ENCODE results near the gene EXOC4.
A peak's percentile ranks its signal among the peaks of the same experiment; 100 is the strongest.

Gene EXOC4

GRCh38 chr7:134088199-134088598, 835.3 kb downstream of the EXOC4 start:
- H2AFZ ChIP-seq (ENCODE audit: low read length), result no peak overlapping the region
- H3F3A ChIP-seq (ENCODE audit: insufficient read depth, low read length), result no peaks in the 10 kb centered on the region
- H3K27ac ChIP-seq (ENCODE audit: low read depth, low read length, poor library complexity, severe bottlenecking), result no peak overlapping the region
- no peaks in the 10 kb centered on the region for H4K20me1 ChIP-seq (ENCODE audit: insufficient read depth, low read length)
- no peak overlapping the region for H3K9ac ChIP-seq (ENCODE audit: low read length)
- no peak for TF ChIP-seq EZH2 (IDR thresholded peaks at IDR 0.05; ENCODE audit: borderline replicate concordance, low read length)
- H3K79me2 ChIP-seq (ENCODE audit: insufficient read depth, low read length), result no peaks in the 10 kb centered on the region
- H3K9me3 ChIP-seq (ENCODE audit: low read length), result peaks cover 32% of the 10 kb centered on the region
- no peak overlapping the region for H3K4me2 ChIP-seq (ENCODE audit: low read length)
- no peaks in the 10 kb centered on the region for H3K36me3 ChIP-seq (ENCODE audit: insufficient read depth, low read length)
- H3K4me1 ChIP-seq (ENCODE audit: insufficient read depth, low read length, severe bottlenecking), result peaks cover 14% of the 10 kb centered on the region
- H3K4me3 ChIP-seq (ENCODE audit: low read depth, low read length, poor library complexity, severe bottlenecking), result no peak overlapping the region
- H3K27me3 ChIP-seq (ENCODE audit: insufficient read depth, low read length), result no peaks in the 10 kb centered on the region
- no peaks in the 10 kb centered on the region for H3K9me2 ChIP-seq (ENCODE audit: low read depth, low read length)

GRCh38 chr7:134089446-134089845, 836.6 kb downstream of the EXOC4 start:
- Histone ChIP-seq H3K4me2 (ENCODE audit: low read length) (no peak overlapping the region), H3K9me3 (ENCODE audit: low read length) (peaks cover 32% of the 10 kb centered on the region), H4K20me1 (ENCODE audit: insufficient read depth, low read length) (no peaks in the 10 kb centered on the region), H3K9ac (ENCODE audit: low read length) (no peak overlapping the region), H3K27ac (ENCODE audit: low read depth, low read length, poor library complexity, severe bottlenecking) (no peak overlapping the region), H3K4me3 (ENCODE audit: low read depth, low read length, poor library complexity, severe bottlenecking) (no peak overlapping the region), H3K36me3 (ENCODE audit: insufficient read depth, low read length) (no peaks in the 10 kb centered on the region), H3K79me2 (ENCODE audit: insufficient read depth, low read length) (no peaks in the 10 kb centered on the region), H2AFZ (ENCODE audit: low read length) (no peak overlapping the region), H3K4me1 (ENCODE audit: insufficient read depth, low read length, severe bottlenecking) (peaks cover 11% of the 10 kb centered on the region), H3F3A (ENCODE audit: insufficient read depth, low read length) (no peaks in the 10 kb centered on the region), H3K9me2 (ENCODE audit: low read depth, low read length) (no peaks in the 10 kb centered on the region), H3K27me3 (ENCODE audit: insufficient read depth, low read length) (no peaks in the 10 kb centered on the region)
- TF ChIP-seq EZH2 (IDR thresholded peaks at IDR 0.05; ENCODE audit: borderline replicate concordance, low read length) (no peak), CTCF (IDR thresholded peaks at IDR 0.05; ENCODE audit: low read length) (no peak)

- Histone ChIP-seq H4K20me1 (ENCODE audit: insufficient read depth, low read length) (no peaks in the 10 kb centered on the region), H2AFZ (ENCODE audit: low read length) (no peak overlapping the region)
These were observed 845.2 kb downstream of the EXOC4 start for GRCh38 chr7:134098072-134098471.

GRCh38 chr7:134101716-134102115, 848.8 kb downstream of the EXOC4 start:
- Histone ChIP-seq H3K4me2 (ENCODE audit: low read length) (peak overlapping the region; percentile 8), H3K9ac (ENCODE audit: low read length) (no peak overlapping the region), H4K20me1 (ENCODE audit: insufficient read depth, low read length) (no peaks in the 10 kb centered on the region), H3K36me3 (ENCODE audit: insufficient read depth, low read length) (no peaks in the 10 kb centered on the region), H3F3A (ENCODE audit: insufficient read depth, low read length) (no peaks in the 10 kb centered on the region), H3K4me1 (ENCODE audit: insufficient read depth, low read length, severe bottlenecking) (peaks cover 21% of the 10 kb centered on the region), H3K27me3 (ENCODE audit: insufficient read depth, low read length) (no peaks in the 10 kb centered on the region), H3K9me3 (ENCODE audit: low read length) (no peaks in the 10 kb centered on the region), H2AFZ (ENCODE audit: low read length) (no peak overlapping the region), H3K79me2 (ENCODE audit: insufficient read depth, low read length) (no peaks in the 10 kb centered on the region), H3K27ac (ENCODE audit: low read depth, low read length, poor library complexity, severe bottlenecking) (peak overlapping the region; percentile 40), H3K4me3 (ENCODE audit: low read depth, low read length, poor library complexity, severe bottlenecking) (no peak overlapping the region), H3K9me2 (ENCODE audit: low read depth, low read length) (no peaks in the 10 kb centered on the region)
- TF ChIP-seq EZH2 (IDR thresholded peaks at IDR 0.05; ENCODE audit: borderline replicate concordance, low read length), result no peak
- TF ChIP-seq CTCF (IDR thresholded peaks at IDR 0.05; ENCODE audit: low read length), result no peak

More at GRCh38 chr7:134098072-134098471, 845.2 kb downstream of the EXOC4 start:
- Histone ChIP-seq H3K9me2 (ENCODE audit: low read depth, low read length) (no peaks in the 10 kb centered on the region), H3F3A (ENCODE audit: insufficient read depth, low read length) (no peaks in the 10 kb centered on the region), H3K36me3 (ENCODE audit: insufficient read depth, low read length) (no peaks in the 10 kb centered on the region), H3K4me1 (ENCODE audit: insufficient read depth, low read length, severe bottlenecking) (peaks cover 21% of the 10 kb centered on the region), H3K79me2 (ENCODE audit: insufficient read depth, low read length) (no peaks in the 10 kb centered on the region), H3K27ac (ENCODE audit: low read depth, low read length, poor library complexity, severe bottlenecking) (no peak overlapping the region), H3K4me3 (ENCODE audit: low read depth, low read length, poor library complexity, severe bottlenecking) (no peak overlapping the region), H3K9ac (ENCODE audit: low read length) (no peak overlapping the region), H3K9me3 (ENCODE audit: low read length) (peaks cover 7% of the 10 kb centered on the region; the same call in 1 of the 2 replicates), H3K27me3 (ENCODE audit: insufficient read depth, low read length) (no peaks in the 10 kb centered on the region), H3K4me2 (ENCODE audit: low read length) (no peak overlapping the region)
- TF ChIP-seq EZH2 (IDR thresholded peaks at IDR 0.05; ENCODE audit: borderline replicate concordance, low read length), result no peak

Data from OCI-LY1 (cell line).